ENCODE data around the gene NLRP5.
"Not testable (repeated sequence)": the region's sequence is repeated elsewhere in the genome, so short reads cannot be mapped to it uniquely, and the experiment has no call there.

NLRP5 gene

DNA sequence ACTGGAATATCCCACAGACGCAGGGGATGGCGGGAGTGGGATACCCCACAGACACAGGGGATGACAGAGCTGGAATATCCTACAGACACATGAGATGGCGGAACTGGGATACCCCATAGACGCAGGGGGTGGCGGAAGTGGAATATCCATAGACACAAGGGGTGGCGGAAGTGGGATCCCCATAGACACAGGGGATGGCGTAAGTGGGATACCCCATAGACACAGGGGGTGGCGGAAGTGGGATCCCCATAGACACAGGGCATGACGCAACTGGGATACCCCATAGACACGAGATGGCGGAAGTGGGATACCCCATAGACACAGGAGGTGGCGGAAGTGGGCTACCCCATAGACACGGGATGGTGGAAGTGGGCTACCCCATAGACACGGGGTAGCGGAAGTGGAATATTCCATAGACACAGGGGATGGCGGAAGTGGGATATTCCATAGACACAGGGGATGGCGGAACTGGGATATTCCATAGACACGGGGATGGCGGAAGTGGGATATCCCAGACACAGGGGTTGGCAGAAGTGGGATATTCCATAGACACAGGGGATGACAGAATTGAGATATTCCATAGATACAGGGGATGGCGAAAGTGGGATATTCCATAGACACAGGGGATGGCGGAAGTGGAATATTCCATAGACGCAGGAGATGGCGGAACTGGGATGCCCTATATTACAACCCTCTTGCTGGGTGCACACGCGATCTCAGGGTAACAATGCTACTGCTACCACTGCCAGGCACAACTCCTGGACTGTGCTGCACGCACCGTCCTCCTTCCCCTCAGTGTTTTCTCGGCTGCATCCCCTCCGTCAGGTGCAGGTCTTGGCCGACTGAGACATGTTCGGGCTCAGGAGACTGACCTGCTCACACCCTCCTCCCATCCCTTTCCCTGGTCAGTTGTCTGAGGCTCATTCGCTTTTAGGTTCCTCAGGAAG is 106.4 kb downstream of the NLRP5 start:
- Histone ChIP-seq H3K4me1 (no peaks in the 10 kb centered on the region), H3K9me3 (no peaks in the 10 kb centered on the region), H3K36me3 (peaks cover 28% of the 10 kb centered on the region), H3K27me3 (no peaks in the 10 kb centered on the region), H3K4me3 (ENCODE audit: low read depth, low read length) (no peak overlapping the region)
- TF ChIP-seq, protein P1, sequence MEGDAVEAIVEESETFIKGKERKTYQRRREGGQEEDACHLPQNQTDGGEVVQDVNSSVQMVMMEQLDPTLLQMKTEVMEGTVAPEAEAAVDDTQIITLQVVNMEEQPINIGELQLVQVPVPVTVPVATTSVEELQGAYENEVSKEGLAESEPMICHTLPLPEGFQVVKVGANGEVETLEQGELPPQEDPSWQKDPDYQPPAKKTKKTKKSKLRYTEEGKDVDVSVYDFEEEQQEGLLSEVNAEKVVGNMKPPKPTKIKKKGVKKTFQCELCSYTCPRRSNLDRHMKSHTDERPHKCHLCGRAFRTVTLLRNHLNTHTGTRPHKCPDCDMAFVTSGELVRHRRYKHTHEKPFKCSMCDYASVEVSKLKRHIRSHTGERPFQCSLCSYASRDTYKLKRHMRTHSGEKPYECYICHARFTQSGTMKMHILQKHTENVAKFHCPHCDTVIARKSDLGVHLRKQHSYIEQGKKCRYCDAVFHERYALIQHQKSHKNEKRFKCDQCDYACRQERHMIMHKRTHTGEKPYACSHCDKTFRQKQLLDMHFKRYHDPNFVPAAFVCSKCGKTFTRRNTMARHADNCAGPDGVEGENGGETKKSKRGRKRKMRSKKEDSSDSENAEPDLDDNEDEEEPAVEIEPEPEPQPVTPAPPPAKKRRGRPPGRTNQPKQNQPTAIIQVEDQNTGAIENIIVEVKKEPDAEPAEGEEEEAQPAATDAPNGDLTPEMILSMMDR (IDR thresholded peaks at IDR 0.05; ENCODE audit: low read depth, low read length) = no peak
- no peak for DNase-seq

DNA sequence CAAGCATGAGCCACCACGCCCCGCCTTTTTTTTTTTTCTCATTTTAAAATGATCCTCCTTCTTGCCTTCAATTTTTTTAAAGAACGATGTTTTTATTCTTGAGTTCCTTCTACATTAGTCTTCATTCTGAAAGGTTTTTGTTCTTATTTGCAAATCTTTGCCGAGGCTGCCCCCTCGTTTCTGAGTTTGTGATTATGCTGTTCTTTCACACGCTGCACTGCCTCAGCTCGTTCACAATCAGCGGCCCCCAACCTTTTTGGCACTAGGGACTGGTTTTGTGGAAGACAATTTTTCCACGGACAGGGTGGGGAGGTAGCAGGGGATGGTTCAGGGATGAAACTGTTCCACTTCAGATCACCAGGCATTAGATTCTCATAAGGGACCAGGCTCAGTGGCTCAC is 107.9 kb downstream of the NLRP5 start:
- TF ChIP-seq, protein P1 (IDR thresholded peaks at IDR 0.05; ENCODE audit: low read depth, low read length) = no peak
- DNase-seq = no peak
- no peaks in the 10 kb centered on the region for H3K27me3 ChIP-seq
- no peak overlapping the region for H3K4me3 ChIP-seq (ENCODE audit: low read depth, low read length)
- H3K4me1 ChIP-seq = no peaks in the 10 kb centered on the region
- H3K36me3 ChIP-seq = peaks cover 30% of the 10 kb centered on the region
- no peaks in the 10 kb centered on the region for H3K9me3 ChIP-seq

DNA sequence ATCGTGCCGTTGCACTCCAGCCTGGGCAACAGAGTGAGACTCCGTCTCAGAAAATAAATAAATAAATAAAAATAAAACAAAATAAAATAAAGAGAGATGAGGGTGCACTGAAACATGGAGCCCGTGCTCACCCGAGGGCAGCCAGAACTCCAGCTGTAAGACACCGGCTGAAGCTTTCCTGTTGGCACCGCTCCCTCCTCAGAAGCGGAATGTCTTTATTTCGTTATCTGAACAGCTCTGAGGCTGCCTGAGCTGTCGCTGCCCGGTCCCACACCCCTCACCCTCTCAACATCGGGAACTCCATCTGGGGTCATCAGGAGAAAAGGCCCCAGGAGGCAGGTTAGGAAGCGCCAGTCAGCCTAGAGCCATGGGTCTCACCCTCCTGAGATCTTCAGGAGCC is 110.1 kb downstream of the NLRP5 start:
- peaks cover 41% of the 10 kb centered on the region for H3K36me3 ChIP-seq
- H3K4me3 ChIP-seq (ENCODE audit: low read depth, low read length) = no peak overlapping the region
- TF ChIP-seq, protein P1 (IDR thresholded peaks at IDR 0.05; ENCODE audit: low read depth, low read length) = no peak
- no peaks in the 10 kb centered on the region for H3K9me3 ChIP-seq
- no peak for DNase-seq
- no peaks in the 10 kb centered on the region for H3K27me3 ChIP-seq
- H3K4me1 ChIP-seq = no peaks in the 10 kb centered on the region

DNA sequence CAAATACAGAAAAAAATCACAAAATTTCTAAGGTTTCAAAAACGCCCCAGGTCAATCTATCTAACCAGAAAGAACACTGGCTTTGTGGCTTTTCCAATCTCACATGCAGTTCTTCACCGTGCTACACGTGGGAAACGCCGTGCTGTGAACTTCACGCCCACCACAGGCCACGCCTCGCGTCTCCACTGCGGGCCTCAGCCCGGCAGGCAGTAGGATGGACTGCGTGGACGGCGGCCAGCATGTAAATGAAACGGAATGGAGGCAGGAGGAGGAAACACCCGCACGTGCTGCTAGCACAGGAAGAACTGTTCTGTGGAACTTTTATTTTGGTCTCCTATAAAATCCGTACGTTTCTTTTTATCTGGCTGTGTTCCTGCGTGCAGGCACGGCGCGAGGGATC is 110.7 kb downstream of the NLRP5 start:
- Histone ChIP-seq H3K36me3 (peaks cover 48% of the 10 kb centered on the region), H3K9me3 (no peaks in the 10 kb centered on the region), H3K4me1 (no peaks in the 10 kb centered on the region), H3K4me3 (ENCODE audit: low read depth, low read length) (no peak overlapping the region), H3K27me3 (no peaks in the 10 kb centered on the region)
- no peak for DNase-seq
- TF ChIP-seq, protein P1 (IDR thresholded peaks at IDR 0.05; ENCODE audit: low read depth, low read length) = no peak

DNA sequence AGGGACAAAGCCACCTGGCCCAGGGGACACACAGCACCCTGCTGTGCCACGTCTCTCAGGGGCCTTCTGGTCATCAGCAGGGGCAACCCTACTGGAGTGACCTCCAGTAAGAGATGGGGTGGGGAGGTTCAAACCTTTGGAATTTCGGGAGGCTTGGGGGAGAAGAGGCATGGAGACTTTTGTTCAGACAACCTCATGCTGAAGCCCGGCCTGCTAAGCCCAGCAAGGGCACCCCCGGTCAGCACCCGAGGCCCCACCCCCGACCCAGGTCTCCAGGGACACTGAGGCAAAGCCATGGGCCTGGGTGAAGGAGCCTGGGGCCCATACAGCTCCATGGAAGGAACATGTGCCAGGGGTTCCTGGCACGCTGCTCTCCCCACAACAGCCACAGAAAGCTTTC is 111.2 kb downstream of the NLRP5 start:
- no peaks in the 10 kb centered on the region for H3K4me1 ChIP-seq
- no peak for DNase-seq
- H3K36me3 ChIP-seq = peaks cover 52% of the 10 kb centered on the region
- no peaks in the 10 kb centered on the region for H3K9me3 ChIP-seq
- TF ChIP-seq, protein P1 (IDR thresholded peaks at IDR 0.05; ENCODE audit: low read depth, low read length) = no peak
- H3K27me3 ChIP-seq = no peaks in the 10 kb centered on the region
- H3K4me3 ChIP-seq (ENCODE audit: low read depth, low read length) = no peak overlapping the region

DNA sequence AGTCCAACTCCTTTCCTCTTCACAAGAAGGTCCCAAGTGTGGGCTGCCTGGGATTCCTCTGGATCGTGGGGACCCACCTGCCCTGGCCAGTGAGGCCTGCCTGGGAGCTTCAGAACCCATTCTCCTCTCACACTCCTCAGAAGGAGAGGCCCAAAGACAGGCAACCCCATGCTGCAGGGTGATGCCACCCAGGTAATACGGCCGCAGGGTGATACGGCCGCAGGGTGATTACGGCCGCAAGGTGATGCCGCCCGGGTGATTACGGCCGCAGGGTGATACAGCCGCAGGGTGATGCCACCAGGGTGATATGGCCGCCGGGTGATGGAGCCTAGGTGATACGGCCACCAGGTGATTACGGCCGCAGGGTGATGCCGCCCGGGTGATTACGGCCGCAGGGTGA is 111.7 kb downstream of the NLRP5 start:
- H3K4me1 ChIP-seq; DNase-seq; H3K9me3 ChIP-seq; H3K27me3 ChIP-seq; H3K4me3 ChIP-seq (ENCODE audit: low read depth, low read length): not testable (repeated sequence)
- peaks cover 53% of the 10 kb centered on the region for H3K36me3 ChIP-seq

All from BE2C (cell line).